Measurements from ENCODE around the gene FHIT. TPM values are rescaled to one million over a fixed set of nuclear protein-coding genes. Genes with fewer than 3 reads are reported as not detected.

The FHIT gene
- total RNA-seq, 4 donors from 2014 or later: 3.5 to 17.0 (median 16.7) TPM

DNA sequence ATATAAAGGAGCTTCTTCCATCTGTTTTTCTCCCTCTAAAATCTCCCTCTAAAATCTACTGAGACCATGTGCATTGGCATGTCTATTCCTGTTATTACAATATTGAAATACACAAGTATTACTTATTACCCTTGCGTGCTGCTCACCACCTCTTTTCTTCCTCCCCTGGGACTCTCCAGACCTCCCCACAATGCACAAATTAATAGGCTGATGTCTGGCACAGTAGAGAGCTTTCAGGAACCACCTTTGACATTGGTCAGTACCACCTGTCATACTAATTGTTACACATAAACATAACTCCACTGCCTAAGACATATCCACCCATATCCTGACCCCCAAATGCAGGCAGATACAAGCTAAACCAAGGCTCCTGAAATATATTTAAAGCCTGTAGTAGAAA is 722.6 kb downstream of the FHIT start:
- no peaks in the 10 kb centered on the region for H3K4me1 ChIP-seq
- H3K27ac ChIP-seq: no peak overlapping the region
- DNase-seq: no peak
- TF ChIP-seq POLR2A (IDR thresholded peaks at IDR 0.05): no peak
- TF ChIP-seq, protein P1, sequence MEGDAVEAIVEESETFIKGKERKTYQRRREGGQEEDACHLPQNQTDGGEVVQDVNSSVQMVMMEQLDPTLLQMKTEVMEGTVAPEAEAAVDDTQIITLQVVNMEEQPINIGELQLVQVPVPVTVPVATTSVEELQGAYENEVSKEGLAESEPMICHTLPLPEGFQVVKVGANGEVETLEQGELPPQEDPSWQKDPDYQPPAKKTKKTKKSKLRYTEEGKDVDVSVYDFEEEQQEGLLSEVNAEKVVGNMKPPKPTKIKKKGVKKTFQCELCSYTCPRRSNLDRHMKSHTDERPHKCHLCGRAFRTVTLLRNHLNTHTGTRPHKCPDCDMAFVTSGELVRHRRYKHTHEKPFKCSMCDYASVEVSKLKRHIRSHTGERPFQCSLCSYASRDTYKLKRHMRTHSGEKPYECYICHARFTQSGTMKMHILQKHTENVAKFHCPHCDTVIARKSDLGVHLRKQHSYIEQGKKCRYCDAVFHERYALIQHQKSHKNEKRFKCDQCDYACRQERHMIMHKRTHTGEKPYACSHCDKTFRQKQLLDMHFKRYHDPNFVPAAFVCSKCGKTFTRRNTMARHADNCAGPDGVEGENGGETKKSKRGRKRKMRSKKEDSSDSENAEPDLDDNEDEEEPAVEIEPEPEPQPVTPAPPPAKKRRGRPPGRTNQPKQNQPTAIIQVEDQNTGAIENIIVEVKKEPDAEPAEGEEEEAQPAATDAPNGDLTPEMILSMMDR (IDR thresholded peaks at IDR 0.05): no peak
- no peaks in the 10 kb centered on the region for H3K36me3 ChIP-seq
- H3K9me3 ChIP-seq: no peaks in the 10 kb centered on the region
- H3K27me3 ChIP-seq: no peaks in the 10 kb centered on the region
- H3K4me3 ChIP-seq: no peak overlapping the region

DNA sequence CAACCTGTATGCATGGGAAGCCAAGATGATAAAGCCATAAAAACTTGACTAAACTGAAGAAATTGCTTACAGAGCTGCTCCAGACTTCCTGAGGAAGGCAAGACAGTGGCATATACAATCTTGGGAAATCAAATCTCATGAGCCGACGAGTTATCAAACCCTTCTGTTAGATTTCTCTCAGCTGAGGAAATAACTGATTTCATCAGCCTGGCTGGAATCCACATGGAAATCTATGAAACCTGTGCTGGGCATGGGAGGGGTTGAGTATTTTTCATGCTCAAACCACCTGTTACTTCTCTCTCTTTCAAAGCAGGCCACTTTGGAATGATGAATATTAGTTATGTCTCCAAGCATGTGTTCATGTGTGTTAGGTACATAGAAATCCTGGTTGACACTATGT is 727.7 kb downstream of the FHIT start:
- no peak for TF ChIP-seq POLR2A (IDR thresholded peaks at IDR 0.05)
- TF ChIP-seq, protein P1 (IDR thresholded peaks at IDR 0.05): no peak
- H3K4me3 ChIP-seq: no peak overlapping the region
- no peaks in the 10 kb centered on the region for H3K9me3 ChIP-seq
- no peak for DNase-seq
- no peaks in the 10 kb centered on the region for H3K36me3 ChIP-seq
- no peak overlapping the region for H3K27ac ChIP-seq
- no peaks in the 10 kb centered on the region for H3K4me1 ChIP-seq
- no peaks in the 10 kb centered on the region for H3K27me3 ChIP-seq

DNA sequence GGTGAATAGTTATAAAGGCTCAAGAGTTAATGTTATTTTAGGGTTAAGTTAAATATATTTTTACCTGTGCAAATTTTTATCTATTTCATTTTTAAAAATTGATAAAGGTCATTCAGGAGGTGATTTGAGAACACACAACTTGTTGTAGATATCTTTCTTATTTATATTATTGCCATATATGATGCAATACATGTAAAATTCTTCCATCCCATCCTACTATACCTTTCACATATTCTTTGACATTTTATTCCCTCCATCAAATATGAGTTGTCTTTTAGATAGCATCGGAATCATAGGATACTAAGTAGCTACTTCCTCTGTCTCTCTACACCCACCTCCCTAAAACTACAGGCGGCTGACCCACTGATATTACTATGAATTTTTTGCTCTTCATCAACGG is 734.1 kb downstream of the FHIT start:
- TF ChIP-seq POLR2A (IDR thresholded peaks at IDR 0.05): no peak
- TF ChIP-seq, protein P1 (IDR thresholded peaks at IDR 0.05): no peak

DNA sequence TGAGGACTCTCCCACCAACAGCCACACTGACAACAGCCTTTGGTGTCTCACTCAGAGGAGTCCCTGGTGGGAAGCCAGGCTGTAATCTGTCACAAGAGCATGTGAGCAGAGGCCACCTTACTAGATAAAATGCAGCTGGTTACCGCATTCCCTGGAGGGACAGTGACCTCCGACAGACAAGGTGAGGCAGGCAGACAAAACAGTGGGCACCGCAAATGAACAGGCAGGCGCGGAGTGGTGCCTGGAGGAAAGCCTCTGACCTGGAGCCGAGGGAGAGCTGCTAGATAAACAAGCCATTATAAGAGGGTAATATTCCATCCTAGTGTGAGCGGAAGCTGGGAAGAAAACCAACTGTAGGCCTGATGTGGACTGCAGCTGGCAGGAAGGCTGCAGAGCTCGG is 736.4 kb downstream of the FHIT start:
- H3K9me3 ChIP-seq: no peaks in the 10 kb centered on the region
- H3K4me3 ChIP-seq: no peak overlapping the region
- H3K36me3 ChIP-seq: no peaks in the 10 kb centered on the region
- TF ChIP-seq, protein P1 (IDR thresholded peaks at IDR 0.05): no peak
- TF ChIP-seq POLR2A (IDR thresholded peaks at IDR 0.05): no peak
- DNase-seq: no peak
- H3K4me1 ChIP-seq: no peaks in the 10 kb centered on the region
- no peak overlapping the region for H3K27ac ChIP-seq
- H3K27me3 ChIP-seq: no peaks in the 10 kb centered on the region

More for the DNA sequence above, 734.1 kb downstream of the FHIT start:
- H3K27ac ChIP-seq: no peak overlapping the region
- no peaks in the 10 kb centered on the region for H3K36me3 ChIP-seq
- DNase-seq: no peak
- no peak overlapping the region for H3K4me3 ChIP-seq
- no peaks in the 10 kb centered on the region for H3K27me3 ChIP-seq
- no peaks in the 10 kb centered on the region for H3K9me3 ChIP-seq
- H3K4me1 ChIP-seq: no peaks in the 10 kb centered on the region

DNA sequence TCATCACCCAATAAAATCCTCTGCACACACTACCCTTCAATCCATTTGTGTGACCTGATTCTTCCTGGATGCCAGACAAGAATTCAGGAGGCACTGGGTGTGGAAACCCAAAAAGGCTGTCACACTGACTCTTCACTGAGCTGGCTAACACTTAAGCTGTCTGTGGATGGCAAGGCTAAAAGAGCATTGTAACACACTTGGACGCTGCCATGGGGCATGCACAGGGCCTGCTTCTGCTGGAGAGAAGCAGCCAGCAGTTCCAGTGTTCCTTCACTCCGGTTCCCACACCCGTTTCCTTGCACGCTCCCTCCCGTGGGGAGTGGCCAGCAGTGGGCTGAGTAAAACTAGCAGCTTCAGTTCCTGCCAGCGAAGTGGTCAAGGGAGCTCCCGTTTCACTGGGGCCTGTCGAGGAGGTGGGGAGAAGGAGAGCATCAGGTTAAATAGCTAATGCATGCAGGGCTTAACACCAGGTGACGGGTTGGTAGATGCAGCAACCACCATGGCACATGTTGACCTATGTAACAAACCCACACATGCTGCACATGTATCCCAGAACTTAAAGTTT is 737.1 kb downstream of the FHIT start:
- Histone ChIP-seq H3K36me3 (no peaks in the 10 kb centered on the region), H3K27me3 (no peaks in the 10 kb centered on the region), H3K4me3 (no peak overlapping the region), H3K4me1 (no peaks in the 10 kb centered on the region), H3K27ac (no peak overlapping the region), H3K9me3 (no peaks in the 10 kb centered on the region)
- no peak for DNase-seq
- TF ChIP-seq POLR2A (IDR thresholded peaks at IDR 0.05): no peak
- TF ChIP-seq, protein P1 (IDR thresholded peaks at IDR 0.05): no peak

DNA sequence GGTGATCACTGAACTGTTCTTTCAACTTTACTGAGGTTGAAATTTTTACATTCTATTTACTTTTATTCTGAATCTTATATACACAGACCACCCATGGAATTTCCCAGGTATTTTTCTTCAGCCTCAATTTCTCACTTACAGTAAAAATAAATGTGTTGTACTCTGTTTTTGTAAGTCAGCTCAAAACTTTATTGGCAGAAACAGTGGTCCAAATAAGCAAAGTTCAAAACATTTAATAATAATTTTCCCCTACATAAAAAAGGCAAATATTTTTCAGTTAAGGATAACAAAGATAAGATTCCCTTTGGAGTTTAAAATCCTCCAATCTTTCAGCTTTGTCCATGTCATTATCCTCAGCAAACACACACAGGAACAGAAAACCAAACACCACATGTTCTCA is 738.0 kb downstream of the FHIT start:
- no peaks in the 10 kb centered on the region for H3K4me1 ChIP-seq
- no peaks in the 10 kb centered on the region for H3K27me3 ChIP-seq
- H3K36me3 ChIP-seq: no peaks in the 10 kb centered on the region
- DNase-seq: no peak
- TF ChIP-seq, protein P1 (IDR thresholded peaks at IDR 0.05): no peak
- TF ChIP-seq POLR2A (IDR thresholded peaks at IDR 0.05): no peak
- no peak overlapping the region for H3K27ac ChIP-seq
- H3K9me3 ChIP-seq: no peaks in the 10 kb centered on the region
- H3K4me3 ChIP-seq: no peak overlapping the region

Data from Peyer's patch (tissue), 4 donors.